ENCODE data around the gene ZNF689. TPM values are rescaled to one million over a fixed set of nuclear protein-coding genes. Genes with fewer than 3 reads are reported as not detected.

The ZNF689 gene
- total and polyA plus RNA-seq, 2 of the 13 experiments (the other 11 are each of a cell fraction or from before 2014, with no cell fraction given): 9.7 to 19.5 TPM

DNA sequence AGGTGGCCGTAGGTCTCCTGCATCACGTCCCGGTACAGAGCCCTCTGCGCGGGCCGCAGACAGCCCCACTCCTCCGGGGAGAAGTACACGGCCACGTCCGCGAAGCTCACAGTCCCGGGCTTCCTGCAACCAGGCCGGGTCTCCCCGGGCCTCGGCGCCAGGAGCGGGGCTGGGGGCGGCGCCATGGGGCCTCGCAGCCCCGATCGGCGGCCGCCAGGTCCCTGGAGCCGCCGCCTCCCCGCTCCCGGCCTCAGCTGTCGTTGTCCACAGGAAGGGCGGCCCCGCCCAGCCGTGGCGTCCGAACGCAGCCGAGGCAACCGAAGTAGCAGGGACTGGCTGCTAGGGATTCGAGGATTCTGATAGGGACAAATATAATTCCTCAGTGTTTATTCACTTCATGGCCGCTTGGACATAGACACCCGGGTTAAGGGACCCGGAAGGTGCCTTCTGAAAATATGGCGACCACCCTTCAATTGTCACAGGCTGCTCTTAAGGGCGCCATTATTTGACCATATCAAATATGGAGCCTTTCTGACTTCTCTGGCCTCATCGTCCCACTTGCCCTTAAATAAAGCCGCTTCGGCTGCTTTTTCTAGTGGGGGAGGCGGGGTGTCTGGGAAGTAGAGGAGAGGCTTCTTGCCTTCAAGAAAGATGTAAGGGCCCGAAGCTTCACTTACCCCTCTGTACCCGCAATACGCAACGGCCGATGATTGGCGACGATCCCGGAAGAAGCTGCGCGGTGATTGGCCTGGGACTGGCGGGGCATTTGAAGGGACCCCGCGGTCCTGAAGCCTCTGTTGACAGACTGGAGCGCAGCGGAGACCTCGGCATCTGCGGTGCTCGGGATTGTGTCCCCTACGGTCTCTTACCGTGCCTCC, 38.5 kb downstream of the ZNF689 start, which contains the start of gene ZNF688 (continued):
- TF ChIP-seq, protein P1, sequence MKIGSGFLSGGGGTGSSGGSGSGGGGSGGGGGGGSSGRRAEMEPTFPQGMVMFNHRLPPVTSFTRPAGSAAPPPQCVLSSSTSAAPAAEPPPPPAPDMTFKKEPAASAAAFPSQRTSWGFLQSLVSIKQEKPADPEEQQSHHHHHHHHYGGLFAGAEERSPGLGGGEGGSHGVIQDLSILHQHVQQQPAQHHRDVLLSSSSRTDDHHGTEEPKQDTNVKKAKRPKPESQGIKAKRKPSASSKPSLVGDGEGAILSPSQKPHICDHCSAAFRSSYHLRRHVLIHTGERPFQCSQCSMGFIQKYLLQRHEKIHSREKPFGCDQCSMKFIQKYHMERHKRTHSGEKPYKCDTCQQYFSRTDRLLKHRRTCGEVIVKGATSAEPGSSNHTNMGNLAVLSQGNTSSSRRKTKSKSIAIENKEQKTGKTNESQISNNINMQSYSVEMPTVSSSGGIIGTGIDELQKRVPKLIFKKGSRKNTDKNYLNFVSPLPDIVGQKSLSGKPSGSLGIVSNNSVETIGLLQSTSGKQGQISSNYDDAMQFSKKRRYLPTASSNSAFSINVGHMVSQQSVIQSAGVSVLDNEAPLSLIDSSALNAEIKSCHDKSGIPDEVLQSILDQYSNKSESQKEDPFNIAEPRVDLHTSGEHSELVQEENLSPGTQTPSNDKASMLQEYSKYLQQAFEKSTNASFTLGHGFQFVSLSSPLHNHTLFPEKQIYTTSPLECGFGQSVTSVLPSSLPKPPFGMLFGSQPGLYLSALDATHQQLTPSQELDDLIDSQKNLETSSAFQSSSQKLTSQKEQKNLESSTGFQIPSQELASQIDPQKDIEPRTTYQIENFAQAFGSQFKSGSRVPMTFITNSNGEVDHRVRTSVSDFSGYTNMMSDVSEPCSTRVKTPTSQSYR (CRISPR knock-in tag; IDR thresholded peaks at IDR 0.05; ENCODE audit: borderline replicate concordance): 0 out of 2 replicates have a peak, but pooled peaks have one; percentile 2
- TF ChIP-seq REXO4 (CRISPR knock-in tag; IDR thresholded peaks at IDR 0.05; ENCODE audit: borderline replicate concordance): no peak
- TF ChIP-seq ZC3H4 (CRISPR knock-in tag; IDR thresholded peaks at IDR 0.05; ENCODE audit: borderline replicate concordance): no peak
- TF ChIP-seq MYNN (CRISPR knock-in tag; IDR thresholded peaks at IDR 0.05; ENCODE audit: low read depth): no peak
- TF ChIP-seq ZNF121 (CRISPR knock-in tag; IDR thresholded peaks at IDR 0.05): no peak
- no peak for TF ChIP-seq HMGA1 (CRISPR knock-in tag; conservative IDR thresholded peaks at IDR 0.05)
- no peak for TF ChIP-seq U2AF1 (optimal IDR thresholded peaks at IDR 0.05; ENCODE audit: low read depth, low read length)
- TF ChIP-seq MYC (CRISPR knock-in tag; IDR thresholded peaks at IDR 0.05; ENCODE audit: borderline replicate concordance): peak; percentile 59; the same call in 1 of the 2 replicates
- TF ChIP-seq CCAR2 (optimal IDR thresholded peaks at IDR 0.05; ENCODE audit: low read depth, low read length): no peak
- TF ChIP-seq ZNF33A (CRISPR knock-in tag; IDR thresholded peaks at IDR 0.05; ENCODE audit: borderline replicate concordance): peak; percentile 87; the same call in 1 of the 2 replicates
- TF ChIP-seq U2AF2 (IDR thresholded peaks at IDR 0.05; ENCODE audit: low read depth, low read length): no peak
- TF ChIP-seq, protein P2, sequence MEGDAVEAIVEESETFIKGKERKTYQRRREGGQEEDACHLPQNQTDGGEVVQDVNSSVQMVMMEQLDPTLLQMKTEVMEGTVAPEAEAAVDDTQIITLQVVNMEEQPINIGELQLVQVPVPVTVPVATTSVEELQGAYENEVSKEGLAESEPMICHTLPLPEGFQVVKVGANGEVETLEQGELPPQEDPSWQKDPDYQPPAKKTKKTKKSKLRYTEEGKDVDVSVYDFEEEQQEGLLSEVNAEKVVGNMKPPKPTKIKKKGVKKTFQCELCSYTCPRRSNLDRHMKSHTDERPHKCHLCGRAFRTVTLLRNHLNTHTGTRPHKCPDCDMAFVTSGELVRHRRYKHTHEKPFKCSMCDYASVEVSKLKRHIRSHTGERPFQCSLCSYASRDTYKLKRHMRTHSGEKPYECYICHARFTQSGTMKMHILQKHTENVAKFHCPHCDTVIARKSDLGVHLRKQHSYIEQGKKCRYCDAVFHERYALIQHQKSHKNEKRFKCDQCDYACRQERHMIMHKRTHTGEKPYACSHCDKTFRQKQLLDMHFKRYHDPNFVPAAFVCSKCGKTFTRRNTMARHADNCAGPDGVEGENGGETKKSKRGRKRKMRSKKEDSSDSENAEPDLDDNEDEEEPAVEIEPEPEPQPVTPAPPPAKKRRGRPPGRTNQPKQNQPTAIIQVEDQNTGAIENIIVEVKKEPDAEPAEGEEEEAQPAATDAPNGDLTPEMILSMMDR (CRISPR knock-in tag; IDR thresholded peaks at IDR 0.05): no peak
- TF ChIP-seq SMAD9 (CRISPR knock-in tag; IDR thresholded peaks at IDR 0.05): no peak; the same call in 1 of the 2 replicates
- no peak for TF ChIP-seq SP1 (IDR thresholded peaks at IDR 0.05)
- peak; percentile 13; the same call in 1 of the 2 replicates for TF ChIP-seq SP1 (CRISPR knock-in tag; IDR thresholded peaks at IDR 0.05)
- TF ChIP-seq GABPB1 (CRISPR knock-in tag; IDR thresholded peaks at IDR 0.05): peak; percentile 78
- TF ChIP-seq ZNF563 (CRISPR knock-in tag; IDR thresholded peaks at IDR 0.05): no peak; the same call in 1 of the 2 replicates
- TF ChIP-seq KDM5A (IDR thresholded peaks at IDR 0.05; ENCODE audit: borderline replicate concordance, low read length): peak; percentile 86
- TF ChIP-seq, protein P3, sequence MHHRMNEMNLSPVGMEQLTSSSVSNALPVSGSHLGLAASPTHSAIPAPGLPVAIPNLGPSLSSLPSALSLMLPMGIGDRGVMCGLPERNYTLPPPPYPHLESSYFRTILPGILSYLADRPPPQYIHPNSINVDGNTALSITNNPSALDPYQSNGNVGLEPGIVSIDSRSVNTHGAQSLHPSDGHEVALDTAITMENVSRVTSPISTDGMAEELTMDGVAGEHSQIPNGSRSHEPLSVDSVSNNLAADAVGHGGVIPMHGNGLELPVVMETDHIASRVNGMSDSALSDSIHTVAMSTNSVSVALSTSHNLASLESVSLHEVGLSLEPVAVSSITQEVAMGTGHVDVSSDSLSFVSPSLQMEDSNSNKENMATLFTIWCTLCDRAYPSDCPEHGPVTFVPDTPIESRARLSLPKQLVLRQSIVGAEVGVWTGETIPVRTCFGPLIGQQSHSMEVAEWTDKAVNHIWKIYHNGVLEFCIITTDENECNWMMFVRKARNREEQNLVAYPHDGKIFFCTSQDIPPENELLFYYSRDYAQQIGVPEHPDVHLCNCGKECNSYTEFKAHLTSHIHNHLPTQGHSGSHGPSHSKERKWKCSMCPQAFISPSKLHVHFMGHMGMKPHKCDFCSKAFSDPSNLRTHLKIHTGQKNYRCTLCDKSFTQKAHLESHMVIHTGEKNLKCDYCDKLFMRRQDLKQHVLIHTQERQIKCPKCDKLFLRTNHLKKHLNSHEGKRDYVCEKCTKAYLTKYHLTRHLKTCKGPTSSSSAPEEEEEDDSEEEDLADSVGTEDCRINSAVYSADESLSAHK (CRISPR knock-in tag; IDR thresholded peaks at IDR 0.05; ENCODE audit: borderline replicate concordance): no peak
- TF ChIP-seq, protein P4, sequence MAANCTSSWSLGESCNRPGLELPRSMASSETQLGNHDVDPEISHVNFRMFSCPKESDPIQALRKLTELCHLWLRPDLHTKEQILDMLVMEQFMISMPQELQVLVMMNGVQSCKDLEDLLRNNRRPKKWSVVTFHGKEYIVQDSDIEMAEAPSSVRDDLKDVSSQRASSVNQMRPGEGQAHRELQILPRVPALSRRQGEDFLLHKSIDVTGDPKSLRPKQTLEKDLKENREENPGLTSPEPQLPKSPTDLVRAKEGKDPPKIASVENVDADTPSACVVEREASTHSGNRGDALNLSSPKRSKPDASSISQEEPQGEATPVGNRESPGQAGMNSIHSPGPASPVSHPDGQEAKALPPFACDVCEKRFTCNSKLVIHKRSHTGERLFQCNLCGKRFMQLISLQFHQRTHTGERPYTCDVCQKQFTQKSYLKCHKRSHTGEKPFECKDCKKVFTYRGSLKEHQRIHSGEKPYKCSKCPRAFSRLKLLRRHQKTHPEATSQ (CRISPR knock-in tag; IDR thresholded peaks at IDR 0.05; ENCODE audit: borderline replicate concordance): no peak

All from HepG2 (cell line).